ENCODE results near the gene VWA1.

DNA sequence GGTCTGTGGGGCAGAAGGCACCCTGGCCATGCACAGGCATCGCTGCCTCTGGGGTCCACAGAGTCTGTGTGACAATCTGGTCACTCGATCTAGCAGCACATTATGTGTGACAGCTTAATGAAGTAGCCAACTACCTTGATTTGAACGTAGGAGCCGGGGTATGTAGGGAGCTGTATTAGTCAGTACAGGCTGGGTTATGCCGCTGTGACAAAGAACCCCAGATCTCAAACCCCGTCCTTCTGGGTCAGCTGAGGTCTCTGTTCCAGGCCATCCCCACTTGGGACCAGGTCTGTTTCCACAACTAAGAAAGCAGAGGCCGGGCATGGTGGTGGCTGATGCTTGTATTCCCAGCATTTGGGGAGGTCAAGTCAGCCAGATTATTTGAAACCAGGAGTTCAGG is 27.8 kb downstream of the VWA1 start:
- TF ChIP-seq, protein P1, sequence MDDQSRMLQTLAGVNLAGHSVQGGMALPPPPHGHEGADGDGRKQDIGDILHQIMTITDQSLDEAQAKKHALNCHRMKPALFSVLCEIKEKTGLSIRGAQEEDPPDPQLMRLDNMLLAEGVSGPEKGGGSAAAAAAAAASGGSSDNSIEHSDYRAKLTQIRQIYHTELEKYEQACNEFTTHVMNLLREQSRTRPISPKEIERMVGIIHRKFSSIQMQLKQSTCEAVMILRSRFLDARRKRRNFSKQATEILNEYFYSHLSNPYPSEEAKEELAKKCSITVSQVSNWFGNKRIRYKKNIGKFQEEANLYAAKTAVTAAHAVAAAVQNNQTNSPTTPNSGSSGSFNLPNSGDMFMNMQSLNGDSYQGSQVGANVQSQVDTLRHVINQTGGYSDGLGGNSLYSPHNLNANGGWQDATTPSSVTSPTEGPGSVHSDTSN (IDR thresholded peaks at IDR 0.05) = no peak
- no peak for TF ChIP-seq RAD21 (IDR thresholded peaks at IDR 0.05; ENCODE audit: low read length)
- TF ChIP-seq, protein P2, sequence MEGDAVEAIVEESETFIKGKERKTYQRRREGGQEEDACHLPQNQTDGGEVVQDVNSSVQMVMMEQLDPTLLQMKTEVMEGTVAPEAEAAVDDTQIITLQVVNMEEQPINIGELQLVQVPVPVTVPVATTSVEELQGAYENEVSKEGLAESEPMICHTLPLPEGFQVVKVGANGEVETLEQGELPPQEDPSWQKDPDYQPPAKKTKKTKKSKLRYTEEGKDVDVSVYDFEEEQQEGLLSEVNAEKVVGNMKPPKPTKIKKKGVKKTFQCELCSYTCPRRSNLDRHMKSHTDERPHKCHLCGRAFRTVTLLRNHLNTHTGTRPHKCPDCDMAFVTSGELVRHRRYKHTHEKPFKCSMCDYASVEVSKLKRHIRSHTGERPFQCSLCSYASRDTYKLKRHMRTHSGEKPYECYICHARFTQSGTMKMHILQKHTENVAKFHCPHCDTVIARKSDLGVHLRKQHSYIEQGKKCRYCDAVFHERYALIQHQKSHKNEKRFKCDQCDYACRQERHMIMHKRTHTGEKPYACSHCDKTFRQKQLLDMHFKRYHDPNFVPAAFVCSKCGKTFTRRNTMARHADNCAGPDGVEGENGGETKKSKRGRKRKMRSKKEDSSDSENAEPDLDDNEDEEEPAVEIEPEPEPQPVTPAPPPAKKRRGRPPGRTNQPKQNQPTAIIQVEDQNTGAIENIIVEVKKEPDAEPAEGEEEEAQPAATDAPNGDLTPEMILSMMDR (IDR thresholded peaks at IDR 0.05) = no peak
